GM21737 (cell line): ENCODE results near the gene KCNG2.
"Not testable (repeated sequence)": the region's sequence is repeated elsewhere in the genome, so short reads cannot be mapped to it uniquely, and the experiment has no call there.

Source experiments
- ATAC-seq: cut with Tn5 transposase; IDR thresholded peaks from one replicate; pipeline ENCODE4 v1.9.1; 2021; ENCODE audit warnings: mild to moderate bottlenecking, moderate library complexity; ENCODE audit not compliant: unreplicated experiment

KCNG2 gene

GRCh38 chr18:79797518-79798345 is at the start of gene KCNG2:
KCNG2 (plus strand) TSS chr18:79797938; CDS start chr18:79863668, 65,730 bp downstream.
- ATAC-seq, result no peak

GRCh38 chr18:79748321-79749180 is 49.2 kb upstream of the KCNG2 start:
- ATAC-seq, result no peak

GRCh38 chr18:79749251-79750191 is 48.2 kb upstream of the KCNG2 start:
- no peak for ATAC-seq

- no peak for ATAC-seq
Measured at GRCh38 chr18:79750980-79751571, 46.7 kb upstream of the KCNG2 start.

- ATAC-seq, result not testable (repeated sequence)
Measured at GRCh38 chr18:79751918-79752578, 45.7 kb upstream of the KCNG2 start.

GRCh38 chr18:79752946-79753345 is 44.8 kb upstream of the KCNG2 start:
- not testable (repeated sequence) for ATAC-seq

GRCh38 chr18:79753391-79753851 is 44.3 kb upstream of the KCNG2 start:
- no peak for ATAC-seq

GRCh38 chr18:79754022-79754761 is 43.5 kb upstream of the KCNG2 start:
- ATAC-seq, result no peak

GRCh38 chr18:79754831-79755351 is 42.8 kb upstream of the KCNG2 start:
- no peak for ATAC-seq

GRCh38 chr18:79755496-79756142 is 42.1 kb upstream of the KCNG2 start:
- no peak for ATAC-seq

GRCh38 chr18:79756143-79756500 is 41.6 kb upstream of the KCNG2 start:
- ATAC-seq, result no peak

GRCh38 chr18:79756826-79757225 is 40.9 kb upstream of the KCNG2 start:
- ATAC-seq, result no peak

- ATAC-seq, result no peak
Measured at GRCh38 chr18:79760348-79760747, 37.4 kb upstream of the KCNG2 start.

GRCh38 chr18:79760881-79761280 is 36.9 kb upstream of the KCNG2 start:
- ATAC-seq, result no peak

GRCh38 chr18:79763407-79763806 is 34.3 kb upstream of the KCNG2 start:
- ATAC-seq, result no peak

- no peak for ATAC-seq
Measured at GRCh38 chr18:79764131-79764530, 33.6 kb upstream of the KCNG2 start.

- no peak for ATAC-seq
Measured at GRCh38 chr18:79765491-79766245, 32.1 kb upstream of the KCNG2 start.

- no peak for ATAC-seq
Measured at GRCh38 chr18:79766308-79766707, 31.4 kb upstream of the KCNG2 start.
